HEK293 (cell line): ENCODE results near the gene CRMP1.

ENCODE experiments used
- CTCF ChIA-PET: fragments of 350-600 bp; formaldehyde crosslinking; extraction: SDS; loops from one replicate; lab custom pipeline; 2021; ENCODE audit warnings: antibody characterized with exemption; lab: Yijun Ruan, JAX
- POLR2A ChIA-PET: fragments of 300-600 bp; formaldehyde crosslinking; extraction: SDS; loops from one replicate; lab custom pipeline; 2020; ENCODE audit warnings: antibody characterized with exemption, inconsistent platforms; lab: Yijun Ruan, JAX
- H3K27ac ChIP-seq: fragments of 200-500 bp; sonication (Bioruptor generic); 2 replicates; pipeline ENCODE4 v1.5.1; 2014; ENCODE audit warnings: low read depth, low read length, control low read depth, inconsistent platforms; ENCODE audit errors: extremely low read depth
- H3K36me3 ChIP-seq, 2 experiments: fragments of 200-500 bp in 1 of 2; sonication (Bioruptor generic) in 1 of 2; 1 replicate in 1 of 2; 2 replicates in 1 of 2; pipeline ENCODE4 v1.5.1; 2014 to 2017; ENCODE audit warnings: inconsistent platforms in 2 of 2, low read length in 2 of 2; ENCODE audit not compliant: control insufficient read depth in 2 of 2, insufficient read depth in 1 of 2
- H3K4me1 ChIP-seq: fragments of 200-500 bp; sonication (Bioruptor generic); 2 replicates; pipeline ENCODE4 v1.5.1; 2014; ENCODE audit warnings: mild to moderate bottlenecking, low read length, inconsistent platforms; ENCODE audit not compliant: control insufficient read depth, insufficient read depth
- H3K4me3 ChIP-seq: 2 replicates; pipeline ENCODE4 v1.5.1; 2011; ENCODE audit warnings: low read depth, mild to moderate bottlenecking, control low read depth, low read length, moderate library complexity
- H3K9me3 ChIP-seq: fragments of 200-500 bp; sonication (Bioruptor generic); 2 replicates; pipeline ENCODE4 v1.5.1; 2014; ENCODE audit warnings: low read depth, low read length, inconsistent platforms; ENCODE audit not compliant: control insufficient read depth, insufficient read depth
- EGR2 ChIP-seq: fragments of 450-650 bp; formaldehyde crosslinking; IDR thresholded peaks from 2 replicates; pipeline ENCODE4 v1.5.1; 2016; ENCODE audit warnings: low read depth, missing biosample characterization, missing genetic modification characterization
- REPIN1 ChIP-seq: fragments of 450-650 bp; formaldehyde crosslinking; IDR thresholded peaks from 2 replicates; pipeline ENCODE4 v1.5.1; 2017; ENCODE audit warnings: missing biosample characterization, missing genetic modification characterization, low read depth
- ZFP69B ChIP-seq: fragments of 450-650 bp; formaldehyde crosslinking; IDR thresholded peaks from 2 replicates; pipeline ENCODE4 v1.5.1; 2016; ENCODE audit warnings: missing biosample characterization, missing genetic modification characterization
- ZNF19 ChIP-seq: fragments of 450-650 bp; formaldehyde crosslinking; IDR thresholded peaks from 2 replicates; pipeline ENCODE4; 2016; ENCODE audit warnings: missing biosample characterization, missing genetic modification characterization, low read depth
- ZNF335 ChIP-seq: fragments of 450-650 bp; formaldehyde crosslinking; conservative IDR thresholded peaks from 2 replicates; pipeline ENCODE4 v1.5.1; 2016; ENCODE audit warnings: missing biosample characterization, missing genetic modification characterization
- ZNF654 ChIP-seq: fragments of 450-650 bp; formaldehyde crosslinking; IDR thresholded peaks from 2 replicates; pipeline ENCODE4 v1.5.1; 2016; ENCODE audit warnings: low read depth, missing biosample characterization, missing genetic modification characterization
- ZNF658 ChIP-seq: fragments of 450-650 bp; formaldehyde crosslinking; IDR thresholded peaks from 2 replicates; pipeline ENCODE4; 2016; ENCODE audit warnings: missing biosample characterization, missing genetic modification characterization
- ZNF768 ChIP-seq: fragments of 450-650 bp; formaldehyde crosslinking; IDR thresholded peaks from 2 replicates; pipeline ENCODE4 v1.5.1; 2018; ENCODE audit warnings: missing biosample characterization, mild to moderate bottlenecking, missing genetic modification characterization
- TF ChIP-seq, protein P1 (sequence below): fragments of 450-650 bp; formaldehyde crosslinking; IDR thresholded peaks from 2 replicates; pipeline ENCODE4 v1.5.1; 2017; ENCODE audit warnings: missing biosample characterization, missing genetic modification characterization
- TF ChIP-seq, protein P2 (sequence below): fragments of 450-650 bp; formaldehyde crosslinking; IDR thresholded peaks from 2 replicates; pipeline ENCODE4 v1.5.1; 2016; ENCODE audit warnings: missing biosample characterization, missing genetic modification characterization
- TF ChIP-seq, protein P3 (sequence below): fragments of 450-650 bp; formaldehyde crosslinking; IDR thresholded peaks from 2 replicates; pipeline ENCODE4 v1.5.1; 2016; ENCODE audit warnings: missing biosample characterization, missing genetic modification characterization
- TF ChIP-seq, protein P4 (sequence below): fragments of 450-650 bp; formaldehyde crosslinking; IDR thresholded peaks from 2 replicates; pipeline ENCODE4 v1.5.1; 2016; ENCODE audit warnings: missing biosample characterization, missing genetic modification characterization, borderline replicate concordance

CRMP1 gene

DNA sequence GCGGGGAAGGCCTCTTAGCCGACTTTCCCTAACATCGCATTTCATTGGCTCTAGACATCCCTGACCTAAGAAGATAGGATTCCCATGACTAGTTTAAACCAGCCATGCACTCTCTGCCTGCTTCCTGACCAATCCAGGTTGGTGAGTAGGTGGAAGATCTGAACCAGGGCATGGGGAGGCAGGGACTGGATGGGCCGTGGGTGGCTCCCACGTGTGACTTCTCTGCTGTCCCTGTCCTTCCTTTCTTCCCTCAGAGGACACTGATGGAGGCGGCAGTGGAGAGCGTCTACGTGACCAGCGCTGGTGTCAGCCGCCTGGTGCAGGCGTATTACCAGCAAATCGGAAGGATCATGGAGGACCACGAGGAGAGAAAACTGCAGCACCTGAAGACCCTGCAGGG is 91.2 kb downstream of the CRMP1 start:
- Histone ChIP-seq H3K4me1 (no peaks in the 10 kb centered on the region), H3K4me3 (no peak overlapping the region)
- POLR2A ChIA-PET = no interaction called here
- TF ChIP-seq ZNF654 (tag by site-specific recombination) = no peak
- 0 out of 2 replicates have a peak, but pooled peaks have one; percentile 17 for TF ChIP-seq EGR2 (tag by site-specific recombination)
- TF ChIP-seq, all 188 proteins: peak for 1
- H3K27ac ChIP-seq = no peak overlapping the region
- H3K36me3 ChIP-seq = peaks cover 0 to 45% of the 10 kb centered on the region in 2 experiments; a peak in 2 of 3 replicates
- no peaks in the 10 kb centered on the region for H3K9me3 ChIP-seq
- CTCF ChIA-PET = no interaction called here

DNA sequence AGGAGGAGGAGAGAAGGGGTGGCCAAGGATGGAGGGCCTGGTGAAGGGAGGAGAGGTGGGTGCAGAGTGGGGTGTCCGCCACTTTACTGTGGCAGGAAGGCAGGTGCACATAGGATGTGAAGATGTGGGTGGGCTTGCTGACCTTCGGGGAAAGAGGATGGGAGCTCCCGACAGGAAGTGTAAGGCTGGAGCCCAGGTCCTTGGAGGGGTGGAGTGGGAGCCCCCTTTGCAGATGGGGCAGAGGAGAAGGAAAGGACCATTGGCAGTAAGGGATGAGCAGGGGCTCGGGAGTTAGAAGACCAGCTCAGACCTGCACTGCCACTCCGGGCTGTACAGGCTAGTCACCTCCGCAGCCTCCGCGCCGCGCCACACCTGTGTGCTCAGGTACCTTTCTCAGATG is 92.4 kb downstream of the CRMP1 start:
- no peaks in the 10 kb centered on the region for H3K9me3 ChIP-seq
- CTCF ChIA-PET = interaction anchor here (0.6 to 0.9 kb wide), 2 partner anchors 10 to 180 kb away, joined by 3 to 4 read pairs; no protein-coding TSS in a partner anchor
- POLR2A ChIA-PET = no interaction called here
- H3K4me3 ChIP-seq = no peak overlapping the region
- peaks cover 0 to 47% of the 10 kb centered on the region in 2 experiments; a peak in 1 of 3 replicates for H3K36me3 ChIP-seq
- no peak overlapping the region for H3K27ac ChIP-seq
- TF ChIP-seq, protein P1, sequence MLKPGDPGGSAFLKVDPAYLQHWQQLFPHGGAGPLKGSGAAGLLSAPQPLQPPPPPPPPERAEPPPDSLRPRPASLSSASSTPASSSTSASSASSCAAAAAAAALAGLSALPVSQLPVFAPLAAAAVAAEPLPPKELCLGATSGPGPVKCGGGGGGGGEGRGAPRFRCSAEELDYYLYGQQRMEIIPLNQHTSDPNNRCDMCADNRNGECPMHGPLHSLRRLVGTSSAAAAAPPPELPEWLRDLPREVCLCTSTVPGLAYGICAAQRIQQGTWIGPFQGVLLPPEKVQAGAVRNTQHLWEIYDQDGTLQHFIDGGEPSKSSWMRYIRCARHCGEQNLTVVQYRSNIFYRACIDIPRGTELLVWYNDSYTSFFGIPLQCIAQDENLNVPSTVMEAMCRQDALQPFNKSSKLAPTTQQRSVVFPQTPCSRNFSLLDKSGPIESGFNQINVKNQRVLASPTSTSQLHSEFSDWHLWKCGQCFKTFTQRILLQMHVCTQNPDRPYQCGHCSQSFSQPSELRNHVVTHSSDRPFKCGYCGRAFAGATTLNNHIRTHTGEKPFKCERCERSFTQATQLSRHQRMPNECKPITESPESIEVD (tag by site-specific recombination) = no peak
- TF ChIP-seq REPIN1 (tag by site-specific recombination) = no peak
- no peak for TF ChIP-seq ZNF768 (tag by site-specific recombination)
- no peak for TF ChIP-seq ZFP69B (tag by site-specific recombination)
- no peak for TF ChIP-seq ZNF658 (tag by site-specific recombination)
- no peak for TF ChIP-seq ZNF335 (tag by site-specific recombination)
- TF ChIP-seq ZNF19 (tag by site-specific recombination) = no peak
- TF ChIP-seq, protein P2, sequence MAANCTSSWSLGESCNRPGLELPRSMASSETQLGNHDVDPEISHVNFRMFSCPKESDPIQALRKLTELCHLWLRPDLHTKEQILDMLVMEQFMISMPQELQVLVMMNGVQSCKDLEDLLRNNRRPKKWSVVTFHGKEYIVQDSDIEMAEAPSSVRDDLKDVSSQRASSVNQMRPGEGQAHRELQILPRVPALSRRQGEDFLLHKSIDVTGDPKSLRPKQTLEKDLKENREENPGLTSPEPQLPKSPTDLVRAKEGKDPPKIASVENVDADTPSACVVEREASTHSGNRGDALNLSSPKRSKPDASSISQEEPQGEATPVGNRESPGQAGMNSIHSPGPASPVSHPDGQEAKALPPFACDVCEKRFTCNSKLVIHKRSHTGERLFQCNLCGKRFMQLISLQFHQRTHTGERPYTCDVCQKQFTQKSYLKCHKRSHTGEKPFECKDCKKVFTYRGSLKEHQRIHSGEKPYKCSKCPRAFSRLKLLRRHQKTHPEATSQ (tag by site-specific recombination) = no peak
- TF ChIP-seq, protein P3, sequence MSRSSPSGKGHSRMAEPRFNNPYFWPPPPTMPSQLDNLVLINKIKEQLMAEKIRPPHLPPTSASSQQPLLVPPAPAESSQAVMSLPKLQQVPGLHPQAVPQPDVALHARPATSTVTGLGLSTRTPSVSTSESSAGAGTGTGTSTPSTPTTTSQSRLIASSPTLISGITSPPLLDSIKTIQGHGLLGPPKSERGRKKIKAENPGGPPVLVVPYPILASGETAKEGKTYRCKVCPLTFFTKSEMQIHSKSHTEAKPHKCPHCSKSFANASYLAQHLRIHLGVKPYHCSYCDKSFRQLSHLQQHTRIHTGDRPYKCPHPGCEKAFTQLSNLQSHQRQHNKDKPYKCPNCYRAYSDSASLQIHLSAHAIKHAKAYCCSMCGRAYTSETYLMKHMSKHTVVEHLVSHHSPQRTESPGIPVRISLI = no peak
- TF ChIP-seq, protein P4, sequence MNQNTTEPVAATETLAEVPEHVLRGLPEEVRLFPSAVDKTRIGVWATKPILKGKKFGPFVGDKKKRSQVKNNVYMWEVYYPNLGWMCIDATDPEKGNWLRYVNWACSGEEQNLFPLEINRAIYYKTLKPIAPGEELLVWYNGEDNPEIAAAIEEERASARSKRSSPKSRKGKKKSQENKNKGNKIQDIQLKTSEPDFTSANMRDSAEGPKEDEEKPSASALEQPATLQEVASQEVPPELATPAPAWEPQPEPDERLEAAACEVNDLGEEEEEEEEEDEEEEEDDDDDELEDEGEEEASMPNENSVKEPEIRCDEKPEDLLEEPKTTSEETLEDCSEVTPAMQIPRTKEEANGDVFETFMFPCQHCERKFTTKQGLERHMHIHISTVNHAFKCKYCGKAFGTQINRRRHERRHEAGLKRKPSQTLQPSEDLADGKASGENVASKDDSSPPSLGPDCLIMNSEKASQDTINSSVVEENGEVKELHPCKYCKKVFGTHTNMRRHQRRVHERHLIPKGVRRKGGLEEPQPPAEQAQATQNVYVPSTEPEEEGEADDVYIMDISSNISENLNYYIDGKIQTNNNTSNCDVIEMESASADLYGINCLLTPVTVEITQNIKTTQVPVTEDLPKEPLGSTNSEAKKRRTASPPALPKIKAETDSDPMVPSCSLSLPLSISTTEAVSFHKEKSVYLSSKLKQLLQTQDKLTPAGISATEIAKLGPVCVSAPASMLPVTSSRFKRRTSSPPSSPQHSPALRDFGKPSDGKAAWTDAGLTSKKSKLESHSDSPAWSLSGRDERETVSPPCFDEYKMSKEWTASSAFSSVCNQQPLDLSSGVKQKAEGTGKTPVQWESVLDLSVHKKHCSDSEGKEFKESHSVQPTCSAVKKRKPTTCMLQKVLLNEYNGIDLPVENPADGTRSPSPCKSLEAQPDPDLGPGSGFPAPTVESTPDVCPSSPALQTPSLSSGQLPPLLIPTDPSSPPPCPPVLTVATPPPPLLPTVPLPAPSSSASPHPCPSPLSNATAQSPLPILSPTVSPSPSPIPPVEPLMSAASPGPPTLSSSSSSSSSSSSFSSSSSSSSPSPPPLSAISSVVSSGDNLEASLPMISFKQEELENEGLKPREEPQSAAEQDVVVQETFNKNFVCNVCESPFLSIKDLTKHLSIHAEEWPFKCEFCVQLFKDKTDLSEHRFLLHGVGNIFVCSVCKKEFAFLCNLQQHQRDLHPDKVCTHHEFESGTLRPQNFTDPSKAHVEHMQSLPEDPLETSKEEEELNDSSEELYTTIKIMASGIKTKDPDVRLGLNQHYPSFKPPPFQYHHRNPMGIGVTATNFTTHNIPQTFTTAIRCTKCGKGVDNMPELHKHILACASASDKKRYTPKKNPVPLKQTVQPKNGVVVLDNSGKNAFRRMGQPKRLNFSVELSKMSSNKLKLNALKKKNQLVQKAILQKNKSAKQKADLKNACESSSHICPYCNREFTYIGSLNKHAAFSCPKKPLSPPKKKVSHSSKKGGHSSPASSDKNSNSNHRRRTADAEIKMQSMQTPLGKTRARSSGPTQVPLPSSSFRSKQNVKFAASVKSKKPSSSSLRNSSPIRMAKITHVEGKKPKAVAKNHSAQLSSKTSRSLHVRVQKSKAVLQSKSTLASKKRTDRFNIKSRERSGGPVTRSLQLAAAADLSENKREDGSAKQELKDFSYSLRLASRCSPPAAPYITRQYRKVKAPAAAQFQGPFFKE (tag by site-specific recombination) = no peak
- H3K4me1 ChIP-seq = no peaks in the 10 kb centered on the region
